Activated CD4-positive, alpha-beta T cell treated with anti-CD3 and anti-CD28 coated beads for 1 hour (primary cell): ENCODE results near the gene UBR4.
"Not testable (repeated sequence)": the region's sequence is repeated elsewhere in the genome, so short reads cannot be mapped to it uniquely, and the experiment has no call there.

Experiments
- DNase-seq: peaks from one replicate; pipeline ENCODE4 v3.0.0-alpha.2; 2020

Gene UBR4

DNA sequence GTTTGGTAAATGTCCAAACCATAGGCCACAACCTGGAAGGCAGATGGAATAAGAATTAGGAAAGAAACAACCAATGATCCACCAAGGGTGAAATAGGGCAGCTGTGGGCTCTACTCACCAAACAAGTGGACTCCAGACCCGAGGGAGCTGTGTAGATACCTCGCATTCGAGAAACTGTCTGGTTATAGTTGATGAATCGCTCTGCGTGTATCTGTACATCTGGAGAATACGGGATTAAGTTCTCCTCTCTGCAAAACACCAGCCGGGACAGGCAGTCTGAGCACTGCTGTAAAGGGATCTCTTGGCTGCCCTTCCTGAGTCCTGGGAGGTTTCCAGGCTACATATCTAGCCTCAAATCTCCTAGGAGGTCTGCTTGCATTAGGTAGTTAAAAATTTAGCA is 9.4 kb upstream of the UBR4 start:
- DNase-seq: no peak

DNA sequence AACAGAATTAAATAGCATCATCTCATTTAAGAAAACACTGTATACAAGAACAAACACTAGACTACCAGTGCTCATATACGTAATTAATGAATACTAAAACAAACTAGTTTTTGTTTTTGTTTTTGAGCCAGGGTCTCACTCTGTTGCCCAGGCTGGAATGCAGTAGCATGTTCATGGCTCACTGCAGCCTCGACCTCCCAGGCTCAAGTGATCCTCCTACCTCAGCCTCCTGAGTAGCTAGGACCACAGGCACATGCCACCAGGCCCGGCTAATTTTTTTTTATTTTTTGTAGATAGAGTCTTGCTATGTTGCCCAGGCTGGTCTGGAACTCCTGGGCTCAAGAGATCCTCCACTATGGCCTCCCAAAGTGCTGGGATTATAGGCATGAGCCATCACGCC is 6.5 kb upstream of the UBR4 start:
- not testable (repeated sequence) for DNase-seq

DNA sequence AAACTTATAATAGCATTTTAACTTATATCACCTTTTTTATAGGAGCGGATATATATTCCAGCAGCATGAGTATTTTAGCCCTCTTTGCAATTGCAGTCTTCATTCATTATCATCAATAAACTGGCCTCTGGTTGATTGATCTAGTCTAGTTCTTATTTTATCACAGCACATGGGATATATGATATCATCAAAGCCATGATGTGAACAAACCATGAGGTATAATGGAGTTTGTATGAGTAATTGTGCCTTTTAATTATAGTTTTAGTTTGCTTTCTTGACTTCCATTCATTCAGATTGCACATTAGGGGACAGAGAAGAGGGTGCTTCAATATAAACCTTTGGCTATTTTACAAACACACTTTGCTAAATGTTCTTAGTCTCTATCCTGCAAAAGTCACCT is 3.5 kb upstream of the UBR4 start:
- no peak for DNase-seq

DNA sequence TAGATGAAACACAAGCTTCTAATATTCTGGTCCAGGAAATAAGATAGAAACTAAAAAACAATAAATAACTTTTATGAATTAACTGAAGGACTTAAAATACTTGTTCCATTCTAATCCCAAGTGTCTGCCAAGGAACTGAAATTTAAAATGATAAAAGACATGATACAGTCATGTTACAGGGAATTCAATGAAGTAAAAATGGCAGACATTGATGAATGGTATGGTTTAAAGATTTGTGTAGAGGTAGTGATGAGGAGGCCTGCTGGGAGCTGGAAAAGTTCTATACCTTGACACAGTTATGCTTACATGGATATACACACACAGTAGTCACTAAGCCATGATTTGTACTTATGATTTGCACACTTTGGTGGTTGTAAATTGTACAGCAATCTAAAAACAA is 2.1 kb upstream of the UBR4 start:
- DNase-seq: no peak

DNA sequence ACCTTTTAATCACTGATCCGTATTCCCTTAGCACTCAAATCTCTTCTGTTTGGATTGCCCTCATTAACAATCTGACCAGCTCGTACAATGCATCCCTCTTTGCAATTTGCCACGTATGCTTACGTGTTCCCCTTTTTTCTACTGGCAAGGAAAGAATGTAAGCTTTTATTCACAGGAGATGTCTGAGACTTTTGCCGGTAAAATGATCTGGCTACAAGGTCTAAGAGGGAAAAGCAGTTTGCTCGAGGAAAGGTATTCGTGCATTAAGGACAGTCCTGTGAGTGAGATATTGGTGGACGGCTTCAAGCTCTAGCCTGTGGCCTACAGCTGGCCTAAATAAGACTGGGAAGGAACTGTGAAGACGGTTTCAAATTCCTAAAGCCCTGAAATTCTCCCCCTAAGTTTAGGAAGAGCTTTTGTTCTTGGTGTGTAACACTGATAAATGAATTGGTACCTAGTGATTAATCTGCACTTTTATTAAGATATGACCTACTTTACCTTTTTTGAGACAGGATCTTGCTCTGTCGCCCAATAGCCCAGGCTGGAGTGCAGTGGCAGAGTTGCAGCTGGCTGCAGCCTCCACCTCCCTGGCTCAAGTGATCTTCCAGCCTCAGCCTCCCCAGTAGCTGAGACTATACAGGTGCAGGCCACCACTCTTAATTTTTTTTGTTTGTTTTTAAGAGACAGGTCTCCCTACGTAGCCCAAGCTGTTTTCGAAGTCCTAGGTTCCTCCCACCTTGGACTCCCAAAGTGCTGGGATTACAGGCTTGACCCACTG is 895 bp upstream of the UBR4 start:
- no peak for DNase-seq

DNA sequence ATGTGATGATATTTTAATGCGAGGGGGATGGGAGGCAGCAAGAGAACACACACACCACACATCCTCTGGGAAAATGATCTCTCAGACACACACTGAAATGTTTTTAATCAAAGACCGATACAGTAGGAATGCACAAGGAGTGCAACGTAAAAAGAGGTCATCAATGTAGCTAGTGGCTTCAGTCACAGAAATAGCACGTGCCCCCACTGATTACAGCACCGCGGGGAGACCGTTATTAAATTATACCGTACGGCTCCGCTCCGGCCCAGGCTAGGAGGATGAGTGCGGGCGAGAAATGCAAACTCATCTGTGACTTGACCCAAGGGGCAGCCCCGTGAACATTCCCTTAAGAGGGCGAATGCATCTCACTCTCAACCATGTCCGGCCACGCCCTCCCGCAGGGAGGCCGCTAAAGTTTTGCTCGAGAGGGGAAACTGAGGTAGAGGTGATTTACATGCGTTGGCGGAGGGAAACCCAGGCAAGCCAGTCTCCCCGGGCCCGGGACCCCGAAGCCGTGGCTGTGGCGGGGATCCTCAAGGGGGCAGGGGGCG is 552 bp downstream of the UBR4 start:
- no peak for DNase-seq

DNA sequence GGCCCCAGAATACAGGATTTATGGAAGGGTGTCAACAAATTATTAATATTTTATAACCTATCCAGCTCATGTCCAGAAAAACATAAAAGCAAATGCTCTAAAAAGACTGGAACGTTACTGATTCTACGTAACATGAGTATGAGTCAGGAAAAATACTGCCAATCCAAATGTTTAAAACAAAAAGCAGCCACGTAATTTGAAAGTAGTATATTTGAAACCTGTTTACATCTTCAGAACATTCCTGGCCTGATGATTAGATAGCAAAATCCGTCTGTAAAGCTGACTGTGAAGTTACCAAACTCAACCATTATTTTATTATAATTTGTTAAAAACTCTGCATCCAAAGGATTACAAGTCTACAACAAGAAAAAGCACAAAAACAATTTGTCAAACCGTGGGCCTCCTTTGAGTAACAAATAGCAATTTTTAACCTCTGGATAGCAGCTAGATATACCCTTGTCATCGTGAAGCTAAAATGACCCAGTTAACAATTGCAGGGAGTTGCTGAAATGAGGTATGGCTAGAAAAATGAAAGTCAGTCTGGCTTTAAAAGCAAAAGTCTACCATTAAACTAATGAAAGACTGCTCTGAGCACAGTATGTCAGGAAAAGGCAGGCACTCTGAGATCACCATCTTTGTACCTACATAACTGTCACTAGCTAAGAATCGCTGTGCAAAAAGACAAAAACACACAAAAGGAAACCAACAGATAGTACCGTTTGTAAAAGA is 1.2 kb downstream of the UBR4 start:
- DNase-seq: no peak

DNA sequence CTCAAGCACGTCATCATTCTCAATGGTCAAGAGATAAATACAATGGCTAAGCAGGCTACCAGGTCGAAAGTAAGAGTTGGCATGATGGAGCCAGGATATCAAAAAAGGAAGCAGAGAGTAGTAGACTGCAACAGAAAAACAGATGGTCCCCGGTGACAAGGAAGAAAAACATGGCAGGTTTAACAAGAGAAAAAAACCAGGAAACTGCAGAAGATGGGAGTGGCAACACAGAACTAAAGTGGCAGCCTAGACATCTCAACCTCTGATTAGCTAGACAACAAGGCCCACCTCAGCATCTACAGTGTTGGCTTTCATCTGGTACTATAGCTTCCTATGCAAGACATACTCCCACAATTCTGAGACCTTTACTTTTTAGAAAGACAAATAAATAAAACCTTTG is 3.1 kb downstream of the UBR4 start:
- DNase-seq: no peak

DNA sequence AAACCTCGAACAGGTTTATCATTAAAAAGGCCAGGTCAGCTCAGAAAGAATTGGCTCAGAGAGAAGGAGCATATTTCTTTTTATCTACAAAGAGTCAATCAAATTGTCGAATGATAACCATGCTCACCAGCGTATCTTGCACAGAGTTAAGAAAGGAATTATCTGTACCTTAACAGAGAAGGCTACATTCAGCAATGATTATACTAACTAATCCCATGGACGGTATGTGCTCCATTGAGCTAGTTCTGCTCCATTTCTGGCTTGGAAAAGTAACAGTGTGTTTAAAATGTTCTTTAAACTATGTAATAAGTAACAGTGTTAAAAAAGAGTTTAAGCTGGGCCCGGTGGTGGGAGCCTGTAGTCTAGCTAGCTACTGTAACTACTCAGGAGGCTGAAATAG is 4.2 kb downstream of the UBR4 start:
- DNase-seq: no peak

DNA sequence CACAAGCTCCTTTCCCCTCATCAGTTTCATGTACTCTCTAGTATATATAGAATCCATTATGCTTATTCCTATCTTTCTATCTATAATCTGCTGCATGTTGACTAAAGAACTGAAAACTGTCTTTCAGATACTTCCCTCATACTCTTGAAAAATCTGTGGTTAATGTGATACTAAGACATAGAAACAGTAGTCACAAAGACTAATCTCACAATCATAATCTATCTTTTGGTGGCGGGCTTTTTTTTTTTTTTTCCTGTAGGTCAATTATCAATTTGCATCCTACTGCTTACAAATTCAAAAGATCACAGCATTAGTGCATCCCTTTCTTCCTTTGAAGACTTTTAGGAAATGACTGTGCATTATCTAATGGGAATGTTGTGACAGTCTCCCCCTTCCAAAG is 4.7 kb downstream of the UBR4 start:
- no peak for DNase-seq

DNA sequence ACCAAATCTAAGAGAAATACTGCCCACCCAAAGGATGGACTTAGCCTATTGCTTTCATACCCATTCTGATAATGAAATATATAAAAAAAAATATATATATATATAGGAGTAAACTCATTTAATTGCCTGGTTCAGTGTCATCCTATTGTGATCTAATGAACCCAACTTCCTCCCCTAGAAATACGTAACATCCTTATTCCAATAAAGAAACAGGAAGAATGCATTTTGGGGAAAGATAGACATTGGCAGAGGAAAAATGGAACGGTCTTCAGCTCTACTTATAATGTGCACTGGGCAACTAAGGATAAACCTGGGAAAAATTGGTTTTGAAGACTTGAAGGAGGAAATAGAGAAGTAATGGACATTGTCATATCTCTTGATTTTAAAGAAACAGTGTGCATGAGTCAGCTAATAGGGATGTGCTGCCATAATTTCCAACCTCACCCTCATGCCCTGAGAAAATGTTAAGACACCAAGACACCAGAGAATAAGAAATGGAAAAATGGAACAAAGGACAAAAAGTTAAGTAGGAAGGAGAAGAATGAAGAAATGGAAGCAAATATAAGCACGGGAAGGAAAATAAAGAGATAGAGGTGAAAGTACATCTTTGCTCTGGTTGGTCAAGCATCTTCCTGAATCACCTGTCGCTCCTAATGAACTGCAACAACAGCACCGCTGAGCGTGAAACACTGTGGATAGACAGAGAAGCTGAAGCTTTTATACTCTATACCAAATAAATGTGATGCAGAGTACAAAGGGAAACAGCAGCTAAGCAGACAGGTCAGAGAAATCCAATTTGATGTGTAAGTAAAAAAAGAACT is 5.4 kb downstream of the UBR4 start:
- no peak for DNase-seq

DNA sequence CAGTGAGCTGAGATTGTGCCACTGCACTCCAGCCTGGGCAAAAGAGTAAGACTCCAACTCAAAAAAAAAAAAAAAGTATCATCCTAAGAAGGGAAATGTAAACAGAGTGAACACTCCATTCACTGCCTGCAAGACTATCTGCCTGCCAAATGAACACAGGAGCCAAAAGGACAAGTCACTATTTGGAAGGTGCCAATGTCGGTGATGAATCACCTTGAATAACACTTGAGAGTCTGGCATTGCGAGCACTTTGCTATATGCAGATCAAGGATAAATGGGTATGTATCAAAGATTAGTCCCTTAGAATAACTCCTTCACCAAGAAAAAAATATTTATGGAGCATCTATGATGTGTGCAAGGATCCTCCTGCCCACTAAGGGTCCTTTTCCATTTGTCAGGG is 6.6 kb downstream of the UBR4 start:
- DNase-seq: no peak

DNA sequence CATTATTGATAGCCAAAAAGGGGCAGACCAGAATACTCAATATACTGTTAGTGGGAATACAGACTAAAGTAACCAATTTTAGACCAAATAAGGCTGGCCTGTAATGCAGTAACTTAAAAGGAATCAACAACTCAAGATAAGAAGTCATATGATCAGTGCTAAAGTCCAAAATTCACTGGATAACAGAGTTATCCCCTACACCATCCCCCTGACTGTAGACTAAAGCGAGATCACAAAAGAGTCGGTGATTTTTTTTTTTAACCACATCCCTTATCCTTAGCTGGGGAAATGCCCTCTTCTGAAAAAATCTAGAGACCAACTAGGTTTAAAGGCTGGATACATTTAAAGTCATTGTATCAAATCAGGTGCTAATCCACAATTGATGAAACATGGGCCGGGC is 7.7 kb downstream of the UBR4 start:
- no peak for DNase-seq

DNA sequence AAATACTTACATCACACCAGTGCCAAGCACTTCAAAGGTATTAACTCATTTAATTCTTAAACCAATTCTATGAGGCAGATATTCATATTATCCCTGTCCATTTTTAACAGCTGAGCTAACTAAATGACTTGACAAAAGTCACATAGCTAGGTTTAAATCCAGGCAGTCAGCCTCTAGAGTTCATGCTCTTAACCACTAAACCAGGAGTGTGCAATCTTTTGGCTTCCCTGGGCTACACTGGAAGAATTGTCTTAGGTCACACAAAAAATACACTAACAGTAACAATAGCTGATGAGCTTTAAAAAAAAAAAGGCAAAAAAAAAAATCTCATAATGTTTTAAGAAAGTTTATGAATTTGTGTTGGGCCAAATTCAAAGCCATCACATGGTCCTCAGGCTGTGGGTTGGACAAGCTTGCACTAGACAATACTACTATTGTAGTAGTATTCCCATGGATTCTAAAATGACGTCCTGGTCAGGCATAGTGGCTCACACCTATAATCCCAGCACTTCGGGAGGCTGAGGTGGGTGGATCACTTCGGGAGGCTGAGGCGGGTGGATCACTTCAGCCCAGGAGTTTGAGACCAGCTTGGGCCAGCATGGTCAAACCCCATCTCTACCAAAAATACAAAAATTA is 10.0 kb downstream of the UBR4 start:
- no peak for DNase-seq

DNA sequence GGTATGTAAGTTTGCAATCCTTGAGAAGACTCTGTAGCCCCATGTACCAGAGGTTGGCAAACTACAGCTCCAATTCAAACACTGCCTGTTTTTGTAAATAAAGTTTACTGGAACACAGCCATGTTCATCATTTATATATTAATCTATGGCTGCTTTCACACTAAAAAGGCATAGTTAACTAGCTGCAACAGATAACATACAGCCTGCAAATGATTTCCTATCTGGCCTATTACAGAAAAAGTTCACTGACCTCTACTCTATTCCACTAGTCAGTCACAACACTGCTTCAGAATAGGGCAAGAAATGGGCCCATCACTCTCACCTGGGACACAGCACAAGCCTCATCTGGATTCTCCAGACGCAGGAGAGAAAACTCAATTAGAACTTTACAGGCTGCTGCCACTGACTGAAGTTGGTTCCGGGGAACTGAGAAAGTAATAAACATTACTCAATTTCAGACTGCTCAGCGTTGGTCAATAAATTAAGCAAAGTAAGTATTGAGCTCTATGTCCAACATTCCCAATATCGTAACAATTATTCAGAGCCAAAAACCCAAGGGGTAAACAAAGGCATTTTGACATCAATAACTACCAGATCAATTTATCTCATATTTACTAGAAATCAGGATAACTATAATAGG is 10.6 kb downstream of the UBR4 start:
- no peak for DNase-seq

DNA sequence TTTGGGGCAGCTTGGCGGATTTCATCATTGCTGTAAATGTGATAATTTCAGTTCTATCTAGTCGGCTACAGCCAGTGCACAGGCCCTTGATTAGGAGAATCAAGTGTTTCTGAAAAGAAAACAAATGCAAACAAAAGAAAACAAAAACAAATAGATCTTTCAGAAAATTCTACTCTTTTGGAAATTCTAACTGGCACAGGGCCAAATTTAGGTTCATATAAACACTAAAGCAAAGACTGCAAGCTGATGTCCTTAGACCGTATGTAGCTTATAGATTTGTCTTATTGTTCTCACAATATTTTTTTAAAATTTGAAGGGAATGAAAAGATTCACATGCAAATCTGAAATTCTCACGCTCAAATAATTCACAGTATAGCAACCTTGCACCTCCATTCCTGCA is 11.2 kb downstream of the UBR4 start:
- DNase-seq: no peak

DNA sequence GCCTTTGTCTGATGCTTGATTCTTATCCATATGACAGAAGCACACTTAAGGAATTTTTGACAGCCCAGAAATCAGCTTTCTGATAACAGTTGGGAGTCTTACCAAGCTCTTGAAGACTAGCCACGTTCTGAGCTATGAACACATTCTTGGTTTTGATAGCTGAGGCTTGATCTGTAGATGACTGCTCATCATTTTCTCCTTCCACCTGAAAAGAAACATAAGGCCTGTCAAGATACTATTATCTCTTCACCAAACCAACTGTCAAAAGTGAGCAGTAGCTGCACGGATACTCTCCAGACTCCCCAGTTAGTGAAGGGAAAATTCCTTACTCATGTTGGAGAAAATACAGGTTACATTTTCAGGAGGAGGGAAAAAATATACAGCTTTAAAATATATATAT is 12.2 kb downstream of the UBR4 start:
- DNase-seq: no peak

DNA sequence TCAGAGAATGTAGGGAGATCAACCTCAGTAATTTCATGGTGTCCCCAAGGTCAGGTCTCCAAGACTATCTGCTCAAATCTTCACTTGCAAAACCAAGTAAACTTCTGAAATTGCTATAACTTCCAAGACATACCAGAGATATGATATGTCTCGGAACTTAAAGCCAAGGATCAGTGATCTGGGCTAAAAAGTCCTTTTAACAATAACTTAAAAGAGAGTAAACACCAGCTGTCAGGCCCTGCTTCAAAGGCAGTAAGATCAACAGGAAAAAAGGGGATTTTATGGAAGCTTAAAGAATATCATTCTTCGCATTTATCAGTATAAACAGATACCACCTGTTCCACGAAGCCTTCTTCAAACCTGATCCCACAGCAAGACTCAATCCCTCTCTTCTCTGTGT is 13.7 kb downstream of the UBR4 start:
- no peak for DNase-seq

DNA sequence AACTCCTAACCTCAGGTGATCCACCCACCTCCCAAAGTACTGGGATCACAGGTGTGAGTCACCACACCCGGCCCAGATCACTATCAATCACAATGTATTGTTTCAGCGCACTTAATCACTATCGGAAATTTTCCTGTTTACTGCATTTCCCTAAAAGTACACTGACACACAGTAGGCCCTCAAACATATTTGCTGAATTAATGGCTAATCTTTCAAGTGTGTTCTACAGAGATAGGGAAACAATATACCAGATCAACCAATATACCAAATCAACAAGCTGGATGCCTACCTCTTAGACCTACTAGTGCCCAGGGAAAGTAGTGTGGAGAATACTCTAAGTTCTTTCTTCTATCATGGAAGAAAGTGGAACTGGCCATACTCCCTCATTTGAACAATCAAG is 17.1 kb downstream of the UBR4 start:
- no peak for DNase-seq

DNA sequence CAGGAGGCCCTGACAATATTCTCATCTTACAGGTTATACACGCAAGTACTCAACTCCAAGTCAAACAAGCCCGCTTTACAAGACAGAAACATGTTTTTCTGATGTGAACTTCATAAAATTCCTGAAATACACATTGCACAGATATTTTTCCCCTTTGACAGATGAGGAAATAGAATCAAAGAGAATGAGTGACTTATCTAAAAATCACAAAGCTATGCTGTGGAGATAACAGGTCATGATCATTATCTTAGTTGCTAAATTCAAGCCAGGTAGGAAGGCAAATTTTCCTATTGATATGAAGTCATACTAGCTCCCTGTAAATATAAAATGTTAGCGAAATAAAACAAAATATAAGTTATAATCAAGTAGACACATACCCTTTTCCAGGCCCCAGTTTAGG is 18.3 kb downstream of the UBR4 start:
- no peak for DNase-seq

DNA sequence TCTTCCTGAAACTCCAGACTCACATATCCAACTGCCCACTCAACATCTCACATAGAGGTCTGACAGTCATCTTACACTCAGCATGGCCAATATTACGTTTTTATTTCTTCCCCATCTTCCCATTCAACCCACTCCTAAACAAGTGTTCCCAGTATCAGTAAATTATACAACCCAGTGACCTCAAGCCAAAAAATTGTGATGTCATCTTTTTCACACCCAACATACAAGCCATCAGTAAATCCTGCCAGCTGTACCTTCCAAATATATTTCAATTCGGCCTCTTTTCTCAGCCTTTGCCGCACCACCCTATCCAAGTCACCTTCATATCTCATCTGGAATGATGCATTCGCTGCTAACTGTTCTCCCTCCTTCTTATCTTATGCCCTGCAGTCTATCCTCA is 19.6 kb downstream of the UBR4 start:
- DNase-seq: no peak

DNA sequence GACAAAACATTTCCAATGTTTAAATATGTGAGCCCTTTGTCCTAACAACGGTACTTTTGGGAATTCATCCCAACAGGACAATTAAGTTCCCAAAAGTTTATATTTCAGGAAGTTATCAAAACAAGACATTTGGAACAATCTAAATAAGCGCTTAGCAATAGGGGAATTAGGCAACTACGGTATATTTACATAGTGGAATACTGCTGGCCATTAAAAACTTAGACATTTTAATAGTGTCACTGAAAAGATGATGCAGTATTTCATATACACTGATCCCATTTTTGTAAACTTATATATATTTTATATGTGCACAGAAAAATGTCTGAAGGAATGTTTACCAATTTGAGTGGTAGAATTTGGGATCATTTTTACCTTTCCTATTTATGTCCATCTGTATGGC is 20.8 kb downstream of the UBR4 start:
- no peak for DNase-seq

DNA sequence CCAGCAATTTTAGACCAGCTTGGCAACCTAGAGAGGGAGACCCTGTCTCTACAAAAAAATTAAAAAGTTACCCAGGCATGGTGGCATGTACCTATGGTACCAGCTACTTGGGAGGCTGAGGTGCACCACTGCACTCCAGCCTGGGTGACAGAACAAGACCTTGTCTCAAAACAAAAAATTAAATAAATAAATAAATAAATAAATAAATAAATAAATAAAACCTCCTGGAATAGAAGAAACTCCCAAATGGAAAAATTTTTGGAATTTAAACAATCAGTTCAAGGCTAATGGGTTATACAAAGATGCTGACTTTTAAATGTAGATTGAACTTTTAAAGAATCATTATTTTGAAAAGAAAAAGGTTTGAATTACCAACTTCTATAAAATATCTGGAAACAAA is 22.2 kb downstream of the UBR4 start:
- no peak for DNase-seq
